ENCODE results near the gene ELMO2.

GRCh38 chr20:46415773-46416172 lies 9.4 kb upstream of the ELMO2 start:
- no peak for TF ChIP-seq EZH2 (IDR thresholded peaks at IDR 0.05; ENCODE audit: borderline replicate concordance, low read length)
- no peak for TF ChIP-seq CTCF (IDR thresholded peaks at IDR 0.05; ENCODE audit: low read length)
